Measurements from ENCODE around the gene CDHR2.
A peak's percentile ranks its signal among the peaks of the same experiment; 100 is the strongest.

The CDHR2 gene

GRCh38 chr5:176610435-176610773 lies 61.3 kb downstream of the CDHR2 start:
- H2AFZ ChIP-seq (ENCODE audit: low read length) = no peak overlapping the region

GRCh38 chr5:176611435-176611834 lies 62.3 kb downstream of the CDHR2 start:
- Histone ChIP-seq H3K4me2 (ENCODE audit: low read length) (no peak overlapping the region), H3K27ac (ENCODE audit: low read depth, low read length, poor library complexity, severe bottlenecking) (no peak overlapping the region), H3K9ac (ENCODE audit: low read length) (no peak overlapping the region), H3K9me3 (ENCODE audit: low read length) (no peaks in the 10 kb centered on the region), H3F3A (ENCODE audit: insufficient read depth, low read length) (no peaks in the 10 kb centered on the region), H3K27me3 (ENCODE audit: insufficient read depth, low read length) (no peaks in the 10 kb centered on the region), H3K9me2 (ENCODE audit: low read depth, low read length) (no peaks in the 10 kb centered on the region), H3K4me3 (ENCODE audit: low read depth, low read length, poor library complexity, severe bottlenecking) (no peak overlapping the region), H2AFZ (ENCODE audit: low read length) (no peak overlapping the region), H3K36me3 (ENCODE audit: insufficient read depth, low read length) (no peaks in the 10 kb centered on the region), H3K4me1 (ENCODE audit: insufficient read depth, low read length, severe bottlenecking) (no peaks in the 10 kb centered on the region), H3K79me2 (ENCODE audit: insufficient read depth, low read length) (no peaks in the 10 kb centered on the region), H4K20me1 (ENCODE audit: insufficient read depth, low read length) (no peaks in the 10 kb centered on the region)
- TF ChIP-seq EZH2 (IDR thresholded peaks at IDR 0.05; ENCODE audit: borderline replicate concordance, low read length) (no peak), CTCF (IDR thresholded peaks at IDR 0.05; ENCODE audit: low read length) (no peak)

More at GRCh38 chr5:176610435-176610773, 61.3 kb downstream of the CDHR2 start:
- no peaks in the 10 kb centered on the region for H3F3A ChIP-seq (ENCODE audit: insufficient read depth, low read length)
- H3K4me1 ChIP-seq (ENCODE audit: insufficient read depth, low read length, severe bottlenecking) = no peaks in the 10 kb centered on the region
- peak overlapping the region; percentile 86 for H3K4me3 ChIP-seq (ENCODE audit: low read depth, low read length, poor library complexity, severe bottlenecking)
- H3K36me3 ChIP-seq (ENCODE audit: insufficient read depth, low read length) = no peaks in the 10 kb centered on the region
- H4K20me1 ChIP-seq (ENCODE audit: insufficient read depth, low read length) = no peaks in the 10 kb centered on the region
- TF ChIP-seq EZH2 (IDR thresholded peaks at IDR 0.05; ENCODE audit: borderline replicate concordance, low read length) = no peak
- TF ChIP-seq CTCF (IDR thresholded peaks at IDR 0.05; ENCODE audit: low read length) = no peak
- H3K9me3 ChIP-seq (ENCODE audit: low read length) = no peaks in the 10 kb centered on the region
- H3K27me3 ChIP-seq (ENCODE audit: insufficient read depth, low read length) = no peaks in the 10 kb centered on the region
- no peaks in the 10 kb centered on the region for H3K9me2 ChIP-seq (ENCODE audit: low read depth, low read length)
- no peak overlapping the region for H3K27ac ChIP-seq (ENCODE audit: low read depth, low read length, poor library complexity, severe bottlenecking)
- peak overlapping the region; percentile 97 for H3K4me2 ChIP-seq (ENCODE audit: low read length)
- no peaks in the 10 kb centered on the region for H3K79me2 ChIP-seq (ENCODE audit: insufficient read depth, low read length)
- peak overlapping the region; percentile 80 for H3K9ac ChIP-seq (ENCODE audit: low read length)

- H3K4me2 ChIP-seq (ENCODE audit: low read length) = no peak overlapping the region
- H3K36me3 ChIP-seq (ENCODE audit: insufficient read depth, low read length) = no peaks in the 10 kb centered on the region
- H3F3A ChIP-seq (ENCODE audit: insufficient read depth, low read length) = no peaks in the 10 kb centered on the region
- H3K9me2 ChIP-seq (ENCODE audit: low read depth, low read length) = no peaks in the 10 kb centered on the region
- H3K9ac ChIP-seq (ENCODE audit: low read length) = no peak overlapping the region
- H3K27ac ChIP-seq (ENCODE audit: low read depth, low read length, poor library complexity, severe bottlenecking) = no peak overlapping the region
- no peaks in the 10 kb centered on the region for H3K27me3 ChIP-seq (ENCODE audit: insufficient read depth, low read length)
- H3K9me3 ChIP-seq (ENCODE audit: low read length) = no peaks in the 10 kb centered on the region
- no peaks in the 10 kb centered on the region for H3K79me2 ChIP-seq (ENCODE audit: insufficient read depth, low read length)
- no peaks in the 10 kb centered on the region for H4K20me1 ChIP-seq (ENCODE audit: insufficient read depth, low read length)
- no peak overlapping the region for H2AFZ ChIP-seq (ENCODE audit: low read length)
- TF ChIP-seq EZH2 (IDR thresholded peaks at IDR 0.05; ENCODE audit: borderline replicate concordance, low read length) (no peak), CTCF (IDR thresholded peaks at IDR 0.05; ENCODE audit: low read length) (no peak)
- no peaks in the 10 kb centered on the region for H3K4me1 ChIP-seq (ENCODE audit: insufficient read depth, low read length, severe bottlenecking)
- no peak overlapping the region for H3K4me3 ChIP-seq (ENCODE audit: low read depth, low read length, poor library complexity, severe bottlenecking)
These were observed 62.9 kb downstream of the CDHR2 start for GRCh38 chr5:176612008-176612407.

All from OCI-LY1 (cell line).